ENCODE measurements around the gene B4GALT5. TPM values are rescaled to one million over a fixed set of nuclear protein-coding genes. Genes with fewer than 3 reads are reported as not detected.

The B4GALT5 gene
- total RNA-seq, 1 donor from 2014 or later = 72.9 TPM

DNA sequence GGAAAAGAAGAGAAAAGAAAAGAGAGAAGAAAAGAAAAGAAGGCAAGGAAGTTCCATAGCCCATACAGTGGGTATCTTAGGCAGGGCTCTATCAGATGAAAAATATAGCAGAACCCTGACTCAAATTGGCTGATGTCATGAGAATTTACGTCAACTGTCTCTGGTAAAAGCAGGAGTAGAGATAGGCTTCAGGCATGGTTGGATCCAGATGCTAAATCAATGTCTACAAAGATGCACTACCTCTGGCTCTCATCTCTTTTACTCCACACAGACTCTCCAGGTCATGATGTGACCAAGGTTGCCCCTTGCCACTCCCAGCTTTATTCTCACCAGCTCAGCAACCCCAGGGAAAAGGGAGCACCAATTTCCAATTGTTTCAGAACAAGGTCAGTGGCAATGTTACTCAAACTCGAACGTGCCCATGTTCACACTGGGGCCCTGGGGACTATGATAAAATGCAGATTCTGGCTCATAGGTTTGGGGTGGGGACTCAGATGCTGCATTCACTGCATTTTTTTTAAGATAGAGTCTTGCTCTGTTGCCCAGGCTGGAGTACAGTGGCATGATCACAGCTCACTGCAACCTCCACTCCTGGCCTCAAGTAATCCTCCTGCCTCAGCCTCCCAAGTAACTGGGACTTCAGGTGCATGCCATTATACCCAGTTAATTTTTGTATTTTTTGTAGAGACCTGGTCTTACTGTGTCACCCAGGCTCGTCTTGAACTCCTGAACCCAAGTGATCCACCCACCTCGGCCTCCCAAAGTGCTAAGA, 112.3 kb downstream of the B4GALT5 start:
- CTCF ChIA-PET = no interaction called here
- intact Hi-C loops (cut with micrococcal nuclease) = no loop called here
- H3K27me3 Mint-ChIP-seq = peaks cover 6% of the 10 kb centered on the region
- DNase-seq (no peak), ATAC-seq (ENCODE audit: low read depth) (no peak)
- POLR2A ChIA-PET = no interaction called here
- no peaks in the 10 kb centered on the region for H3K9me3 Mint-ChIP-seq
- TF ChIP-seq, protein P1, sequence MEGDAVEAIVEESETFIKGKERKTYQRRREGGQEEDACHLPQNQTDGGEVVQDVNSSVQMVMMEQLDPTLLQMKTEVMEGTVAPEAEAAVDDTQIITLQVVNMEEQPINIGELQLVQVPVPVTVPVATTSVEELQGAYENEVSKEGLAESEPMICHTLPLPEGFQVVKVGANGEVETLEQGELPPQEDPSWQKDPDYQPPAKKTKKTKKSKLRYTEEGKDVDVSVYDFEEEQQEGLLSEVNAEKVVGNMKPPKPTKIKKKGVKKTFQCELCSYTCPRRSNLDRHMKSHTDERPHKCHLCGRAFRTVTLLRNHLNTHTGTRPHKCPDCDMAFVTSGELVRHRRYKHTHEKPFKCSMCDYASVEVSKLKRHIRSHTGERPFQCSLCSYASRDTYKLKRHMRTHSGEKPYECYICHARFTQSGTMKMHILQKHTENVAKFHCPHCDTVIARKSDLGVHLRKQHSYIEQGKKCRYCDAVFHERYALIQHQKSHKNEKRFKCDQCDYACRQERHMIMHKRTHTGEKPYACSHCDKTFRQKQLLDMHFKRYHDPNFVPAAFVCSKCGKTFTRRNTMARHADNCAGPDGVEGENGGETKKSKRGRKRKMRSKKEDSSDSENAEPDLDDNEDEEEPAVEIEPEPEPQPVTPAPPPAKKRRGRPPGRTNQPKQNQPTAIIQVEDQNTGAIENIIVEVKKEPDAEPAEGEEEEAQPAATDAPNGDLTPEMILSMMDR (IDR thresholded peaks at IDR 0.05) = no peak
- H3K36me3 Mint-ChIP-seq (ENCODE audit: low read depth) = no peaks in the 10 kb centered on the region
- peaks cover 7% of the 10 kb centered on the region for H3K4me1 Mint-ChIP-seq
- no peak overlapping the region for H3K4me3 Mint-ChIP-seq
- no peak overlapping the region for H3K27ac Mint-ChIP-seq

DNA sequence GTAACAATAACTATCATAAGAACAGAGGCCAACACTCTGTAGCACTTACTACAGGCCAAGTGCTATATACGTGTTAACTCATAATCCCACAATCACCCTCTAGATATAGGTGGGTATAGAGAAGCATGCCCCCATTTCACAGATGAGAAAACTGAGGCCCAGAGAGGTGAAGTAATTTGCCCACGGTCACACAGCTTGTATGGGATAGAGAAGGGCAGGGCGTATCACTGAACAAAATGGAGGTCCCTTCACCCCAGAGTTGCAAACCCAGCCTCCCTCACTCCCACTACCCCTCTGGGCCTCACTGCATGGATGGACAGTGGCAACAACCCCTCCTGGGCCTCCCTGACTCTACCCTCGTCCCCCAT, 113.9 kb downstream of the B4GALT5 start:
- DNase-seq = no peak
- ChIA-PET POLR2A (no interaction called here), CTCF (no interaction called here)
- ATAC-seq (ENCODE audit: low read depth) = no peak
- no peaks in the 10 kb centered on the region for H3K27me3 Mint-ChIP-seq
- no peaks in the 10 kb centered on the region for H3K36me3 Mint-ChIP-seq (ENCODE audit: low read depth)
- no peak overlapping the region for H3K4me3 Mint-ChIP-seq
- intact Hi-C loops (cut with micrococcal nuclease) = no loop called here
- TF ChIP-seq, protein P1 (IDR thresholded peaks at IDR 0.05) = no peak
- no peaks in the 10 kb centered on the region for H3K9me3 Mint-ChIP-seq
- peaks cover 8% of the 10 kb centered on the region for H3K4me1 Mint-ChIP-seq
- no peak overlapping the region for H3K27ac Mint-ChIP-seq

DNA sequence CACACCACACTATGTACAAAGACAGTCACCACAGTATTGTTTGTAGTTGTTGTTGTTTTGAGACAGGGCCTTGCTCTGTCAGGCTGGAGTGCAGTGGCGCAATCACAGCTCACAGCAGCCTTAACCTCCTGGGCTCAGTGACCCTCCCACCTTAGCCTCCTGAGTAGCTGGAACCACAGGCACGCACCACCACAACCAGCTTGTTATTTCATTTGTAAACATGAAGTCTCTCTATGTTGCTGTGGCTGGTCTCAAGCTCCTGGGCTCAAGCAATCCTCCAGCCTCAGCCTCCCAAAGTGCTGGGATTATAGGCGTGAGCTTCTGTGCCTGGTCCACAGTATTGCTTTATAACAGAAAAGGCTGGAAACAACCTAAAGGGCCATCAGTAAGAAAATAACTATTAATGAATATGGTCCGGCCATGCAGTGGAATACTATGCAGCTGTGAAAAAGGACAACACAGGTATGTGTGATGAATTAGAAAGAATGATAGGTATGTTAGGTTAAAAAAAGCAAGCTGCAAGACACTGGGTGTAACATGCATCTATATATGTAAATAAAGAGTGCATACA, 115.8 kb downstream of the B4GALT5 start:
- CTCF ChIA-PET = interaction anchor here (0.9 kb wide), 1 partner anchor 10 kb away, joined by 3 read pairs; no protein-coding TSS in a partner anchor
- no peak overlapping the region for H3K27ac Mint-ChIP-seq
- intact Hi-C loops (cut with micrococcal nuclease) = no loop called here

DNA sequence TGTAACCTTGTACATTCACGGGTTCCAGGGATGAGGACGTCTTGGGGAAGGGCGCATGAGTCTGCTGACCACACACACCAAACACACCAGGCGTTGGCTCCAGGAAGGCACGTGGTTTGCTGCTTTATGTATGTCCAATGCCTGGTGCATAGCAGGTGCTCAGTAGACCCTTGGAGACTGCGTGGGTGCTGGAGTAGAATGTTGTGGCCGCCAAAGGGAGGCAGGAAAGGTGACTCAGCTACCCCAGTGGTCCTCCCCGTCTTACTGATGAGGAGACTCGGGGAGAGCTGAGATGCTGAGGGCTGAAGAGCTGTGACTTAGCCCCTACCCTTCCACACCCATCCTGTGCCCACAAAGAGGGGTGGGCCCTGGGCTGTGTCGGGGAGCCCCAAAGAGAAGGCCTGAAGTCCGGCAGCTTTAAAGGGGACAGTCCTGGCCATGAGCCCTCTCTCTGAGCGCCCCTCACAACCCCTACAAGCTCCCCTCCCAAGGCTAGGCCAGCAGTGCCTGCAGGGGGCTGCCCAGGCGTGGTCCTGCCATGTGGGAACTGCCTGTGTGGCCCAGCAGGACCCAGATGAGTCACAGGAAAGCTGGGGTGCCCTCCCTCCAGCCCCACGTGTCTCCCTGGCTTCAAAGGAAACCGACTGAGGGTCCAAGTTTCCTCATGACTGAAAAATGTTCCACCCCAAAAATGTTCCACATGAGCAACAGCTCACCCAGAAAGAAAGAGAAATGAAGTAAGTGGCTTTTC, 117.7 kb downstream of the B4GALT5 start:
- CTCF ChIA-PET = no interaction called here
- Mint-ChIP-seq H3K27ac (peak overlapping the region; percentile 46), H3K4me3 (no peak overlapping the region), H3K27me3 (no peaks in the 10 kb centered on the region), H3K4me1 (peaks cover 8% of the 10 kb centered on the region), H3K9me3 (no peaks in the 10 kb centered on the region), H3K36me3 (ENCODE audit: low read depth) (no peaks in the 10 kb centered on the region)
- ATAC-seq (ENCODE audit: low read depth) (no peak), DNase-seq (no peak)
- TF ChIP-seq, protein P1 (IDR thresholded peaks at IDR 0.05) = no peak
- intact Hi-C loops (cut with micrococcal nuclease) = no loop called here
- POLR2A ChIA-PET = no interaction called here

More for the DNA sequence above, 115.8 kb downstream of the B4GALT5 start:
- H3K27me3 Mint-ChIP-seq = no peaks in the 10 kb centered on the region
- no peak for DNase-seq
- H3K4me3 Mint-ChIP-seq = no peak overlapping the region
- TF ChIP-seq, protein P1 (IDR thresholded peaks at IDR 0.05) = no peak
- H3K36me3 Mint-ChIP-seq (ENCODE audit: low read depth) = no peaks in the 10 kb centered on the region
- ATAC-seq (ENCODE audit: low read depth) = no peak
- POLR2A ChIA-PET = no interaction called here
- H3K4me1 Mint-ChIP-seq = peaks cover 8% of the 10 kb centered on the region
- H3K9me3 Mint-ChIP-seq = no peaks in the 10 kb centered on the region

DNA sequence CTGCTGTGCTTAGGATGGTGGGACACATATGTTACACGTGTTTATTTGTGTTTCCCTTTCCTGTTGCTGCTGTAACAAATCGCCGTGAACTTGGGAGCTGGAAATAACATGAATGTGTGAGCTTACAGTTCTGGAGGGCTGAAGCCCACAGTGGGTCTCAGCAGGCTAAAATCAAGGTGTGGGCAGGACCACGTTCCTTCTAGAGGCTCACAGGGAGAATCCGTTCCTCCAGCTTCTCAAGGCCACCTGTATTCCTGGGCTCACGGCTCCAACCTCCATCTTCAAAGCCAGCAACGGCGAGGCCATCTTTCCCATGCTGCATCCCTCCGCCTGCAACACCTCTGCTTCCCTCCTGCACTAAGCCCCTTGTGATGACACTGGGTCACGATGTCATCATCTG, 118.3 kb downstream of the B4GALT5 start:
- H3K4me3 Mint-ChIP-seq = no peak overlapping the region
- H3K27me3 Mint-ChIP-seq = no peaks in the 10 kb centered on the region
- DNase-seq (no peak), ATAC-seq (ENCODE audit: low read depth) (no peak)
- TF ChIP-seq, protein P1 (IDR thresholded peaks at IDR 0.05) = no peak
- ChIA-PET POLR2A (no interaction called here), CTCF (no interaction called here)
- no peaks in the 10 kb centered on the region for H3K36me3 Mint-ChIP-seq (ENCODE audit: low read depth)
- H3K9me3 Mint-ChIP-seq = no peaks in the 10 kb centered on the region
- intact Hi-C loops (cut with micrococcal nuclease) = no loop called here
- H3K4me1 Mint-ChIP-seq = peaks cover 10% of the 10 kb centered on the region
- no peak overlapping the region for H3K27ac Mint-ChIP-seq
